IMR-90 (cell line): ENCODE measurements around the gene DPAGT1.

Source experiments
- CEBPB ChIP-seq: IDR thresholded peaks from 2 replicates; pipeline ENCODE4 v1.6.1; 2012; ENCODE audit warnings: low read depth, low read length, improper control_type of control experiment
- CTCF ChIP-seq: conservative IDR thresholded peaks from 2 replicates; pipeline ENCODE4 v1.5.1; 2012; ENCODE audit warnings: mild to moderate bottlenecking, low read depth, low read length, improper control_type of control experiment
- NFE2L2 ChIP-seq: fragments of 150-350 bp; IDR thresholded peaks from 2 replicates; pipeline ENCODE4 v1.6.1; 2016; ENCODE audit warnings: low read depth, mild to moderate bottlenecking, low read length
- POLR2A ChIP-seq: IDR thresholded peaks from 2 replicates; pipeline ENCODE4 v1.6.1; 2012; ENCODE audit warnings: mild to moderate bottlenecking, low read depth, low read length

- peak; percentile 22; the same call in 1 of the 2 replicates for TF ChIP-seq CTCF
- TF ChIP-seq POLR2A = peak; percentile 92
- 0 out of 2 replicates have a peak, but pooled peaks have one; percentile 8 for TF ChIP-seq CEBPB
- no peak for TF ChIP-seq NFE2L2
Measured at GRCh38 chr11:119057000-119057769, 44.5 kb downstream of the DPAGT1 start, which contains the start of gene HYOU1.
